Loucy (cell line): ENCODE data around the gene EFR3B.

Experiments used
- CTCF ChIP-seq: fragments of 200-600 bp; sonication (generic); conservative IDR thresholded peaks from 2 replicates; pipeline ENCODE4 v1.5.1; 2014; ENCODE audit warnings: mild to moderate bottlenecking, antibody characterized with exemption, low read length
- EZH2phosphoT487 ChIP-seq: fragments of 200-600 bp; IDR thresholded peaks from 2 replicates; pipeline ENCODE4 v1.6.1; 2018; ENCODE audit warnings: antibody characterized with exemption, mild to moderate bottlenecking, moderate library complexity, borderline replicate concordance

- TF ChIP-seq CTCF (no peak), EZH2phosphoT487 (no peak)
Measured at GRCh38 chr2:25009954-25010353, 31.9 kb upstream of the EFR3B start.
